DND-41 (cell line): Measurements from ENCODE around the gene ZHX3.

ENCODE experiments used
- ATAC-seq: fragments of 200-7000 bp; cut with Tn5 transposase; 3 replicates; pipeline ENCODE4 v1.9.1; 2021; ENCODE audit warnings: low read depth; ENCODE audit not compliant: insufficient read depth
- DNase-seq: peaks from one replicate; pipeline ENCODE4 v3.0.0-alpha.2; 2020
- H2AFZ ChIP-seq: 2 replicates; pipeline ENCODE4 v1.6.0; 2012; ENCODE audit warnings: low read depth, low read length
- H3K27ac ChIP-seq: 2 replicates; pipeline ENCODE4 v1.5.1; 2012; ENCODE audit warnings: low read length, inconsistent platforms
- H3K27me3 ChIP-seq: fragments of 200-600 bp; sonication (generic); 2 replicates; pipeline ENCODE4 v1.6.0; 2012; ENCODE audit warnings: low read length, mild to moderate bottlenecking, inconsistent platforms; ENCODE audit not compliant: insufficient read depth, poor library complexity
- H3K36me3 ChIP-seq: 2 replicates; pipeline ENCODE4 v1.5.1; 2012; ENCODE audit warnings: low read length, inconsistent platforms; ENCODE audit not compliant: insufficient read depth
- H3K4me1 ChIP-seq: 2 replicates; pipeline ENCODE4 v1.5.1; 2012; ENCODE audit warnings: mild to moderate bottlenecking, low read length; ENCODE audit not compliant: insufficient read depth
- H3K4me2 ChIP-seq: 2 replicates; pipeline ENCODE4 v1.6.0; 2012; ENCODE audit warnings: mild to moderate bottlenecking, moderate library complexity, low read length, inconsistent platforms; ENCODE audit not compliant: insufficient read depth
- H3K4me3 ChIP-seq, 2 experiments: fragments of 200-600 bp in 1 of 2; shearing (Covaris generic) in 1 of 2; 2 replicates each; pipeline ENCODE4 v1.5.1; 2012 to 2016; ENCODE audit warnings: inconsistent platforms in 2 of 2, low read length in 2 of 2, mild to moderate bottlenecking in 2 of 2, low read depth in 1 of 2, moderate library complexity in 1 of 2
- H3K79me2 ChIP-seq: 2 replicates; pipeline ENCODE4 v1.6.0; 2012; ENCODE audit warnings: low read length, inconsistent platforms; ENCODE audit not compliant: insufficient read depth
- H3K9ac ChIP-seq: 2 replicates; pipeline ENCODE4 v1.6.0; 2012; ENCODE audit warnings: low read depth, mild to moderate bottlenecking, inconsistent platforms, low read length, moderate library complexity
- H3K9me3 ChIP-seq: 2 replicates; pipeline ENCODE4 v1.5.1; 2012; ENCODE audit warnings: low read length, moderate library complexity, mild to moderate bottlenecking, inconsistent platforms; ENCODE audit not compliant: insufficient read depth, severe bottlenecking
- H4K20me1 ChIP-seq: 2 replicates; pipeline ENCODE4 v1.6.0; 2012; ENCODE audit warnings: low read length; ENCODE audit not compliant: insufficient read depth
- CTCF ChIP-seq: IDR thresholded peaks from 2 replicates; pipeline ENCODE4 v1.5.1; 2012; ENCODE audit warnings: borderline replicate concordance, low read length, moderate library complexity, mild to moderate bottlenecking; ENCODE audit not compliant: poor library complexity, severe bottlenecking; ENCODE audit errors: extremely low read depth
- EZH2 ChIP-seq: IDR thresholded peaks from 3 replicates; pipeline ENCODE4 v1.6.1; 2012; ENCODE audit warnings: borderline replicate concordance, low read depth, mild to moderate bottlenecking, moderate library complexity, low read length, inconsistent platforms; ENCODE audit not compliant: severe bottlenecking

The ZHX3 gene

DNA sequence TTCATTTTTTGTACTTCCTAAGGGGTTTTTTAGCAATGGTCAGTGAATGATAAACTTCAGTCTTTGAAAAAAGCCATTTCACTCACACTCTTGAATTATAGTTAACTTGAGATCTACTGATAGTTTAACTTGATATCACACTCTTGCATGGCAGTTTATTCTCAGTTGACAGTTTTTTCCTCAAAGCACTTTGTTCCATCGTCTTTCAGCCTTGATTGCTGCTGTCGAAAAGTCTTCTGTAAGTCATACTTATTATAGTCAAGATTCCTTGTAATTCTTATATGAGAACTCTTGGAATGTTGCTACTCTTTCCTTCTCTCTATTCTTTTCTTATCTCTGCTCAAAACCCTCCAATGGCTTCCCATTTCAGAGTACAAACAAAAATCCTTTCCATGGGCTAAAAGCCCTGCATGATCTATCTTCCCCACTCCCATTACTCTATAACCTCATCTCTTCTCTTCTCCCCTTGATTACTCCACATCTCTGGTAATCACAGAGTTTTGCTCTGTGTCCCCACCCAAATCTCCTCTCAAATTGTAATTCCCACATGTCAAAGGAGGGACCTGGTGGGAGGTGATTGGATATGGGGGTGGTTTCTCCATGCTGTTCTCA is 31.2 kb downstream of the ZHX3 start:
- no peak overlapping the region for H2AFZ ChIP-seq
- H3K79me2 ChIP-seq, result no peaks in the 10 kb centered on the region; the same call in 1 of the 2 replicates
- peaks cover 7% of the 10 kb centered on the region; the same call in 1 of the 2 replicates for H4K20me1 ChIP-seq
- H3K27ac ChIP-seq, result no peak overlapping the region
- H3K9ac ChIP-seq, result no peak overlapping the region
- H3K9me3 ChIP-seq, result peaks cover 16% of the 10 kb centered on the region
- H3K4me2 ChIP-seq, result no peak overlapping the region
- H3K4me3 ChIP-seq, result no peak overlapping the region
- no peak for DNase-seq
- no peaks in the 10 kb centered on the region for H3K27me3 ChIP-seq
- no peaks in the 10 kb centered on the region for H3K36me3 ChIP-seq
- H3K4me1 ChIP-seq, result no peaks in the 10 kb centered on the region
- TF ChIP-seq EZH2 (no peak), CTCF (no peak)
- no peak for ATAC-seq

DNA sequence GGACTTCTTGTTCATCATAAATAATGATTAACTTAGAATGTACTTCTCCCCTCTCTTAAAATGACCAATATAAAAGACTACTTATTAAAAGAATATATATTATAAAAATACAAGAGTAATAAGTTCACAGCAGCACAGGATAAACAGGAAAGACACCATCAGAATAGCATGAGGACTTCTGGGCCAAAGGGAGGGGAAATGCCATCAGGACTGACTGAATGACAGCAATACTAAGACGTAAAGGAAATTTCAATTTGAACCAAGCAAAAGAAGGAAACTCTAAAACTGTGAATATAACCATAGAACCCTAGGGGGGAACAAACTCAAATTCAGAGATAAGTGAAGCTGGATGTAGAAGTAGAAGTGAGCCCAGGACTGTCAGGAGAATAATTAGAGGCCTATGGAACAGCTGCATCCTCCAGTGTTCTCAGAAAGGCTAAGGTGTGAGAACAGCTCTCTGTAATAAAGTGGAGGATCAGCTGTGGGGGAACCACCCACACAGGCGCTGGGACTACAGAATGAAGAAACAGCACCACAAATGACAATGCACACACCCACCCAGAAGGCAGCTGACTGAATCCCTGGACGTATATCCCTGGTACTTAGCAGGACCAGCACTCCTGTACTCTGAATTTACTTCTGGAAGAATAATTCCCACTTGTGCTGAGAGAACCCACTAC is 37.8 kb downstream of the ZHX3 start:
- Histone ChIP-seq H3K27ac (no peak overlapping the region), H3K79me2 (peaks cover 4% of the 10 kb centered on the region; the same call in 1 of the 2 replicates), H3K4me3 (no peak overlapping the region), H3K4me2 (no peak overlapping the region), H3K36me3 (no peaks in the 10 kb centered on the region), H3K9ac (no peak overlapping the region), H3K9me3 (no peaks in the 10 kb centered on the region), H4K20me1 (peaks cover 4% of the 10 kb centered on the region; the same call in 1 of the 2 replicates), H2AFZ (no peak overlapping the region), H3K4me1 (no peaks in the 10 kb centered on the region), H3K27me3 (no peaks in the 10 kb centered on the region)
- TF ChIP-seq CTCF, result no peak
- no peak for TF ChIP-seq EZH2
- DNase-seq (no peak), ATAC-seq (0 out of 3 replicates have a peak, but pooled peaks have one; percentile 35)

- Histone ChIP-seq H3K79me2 (peaks cover 4% of the 10 kb centered on the region; the same call in 1 of the 2 replicates), H3K4me1 (no peaks in the 10 kb centered on the region), H3K27me3 (no peaks in the 10 kb centered on the region), H3K4me2 (no peak overlapping the region), H3K4me3 (no peak overlapping the region), H3K9ac (no peak overlapping the region), H4K20me1 (peaks cover 4% of the 10 kb centered on the region; the same call in 1 of the 2 replicates), H2AFZ (no peak overlapping the region), H3K36me3 (no peaks in the 10 kb centered on the region), H3K27ac (no peak overlapping the region), H3K9me3 (no peaks in the 10 kb centered on the region)
- ATAC-seq, result no peak
- no peak for TF ChIP-seq EZH2
- no peak for TF ChIP-seq CTCF
- no peak for DNase-seq
These were observed 38.6 kb downstream of the ZHX3 start for GRCh38 chr20:41278936-41279335.
